Stimulated activated CD8-positive, alpha-beta memory T cell treated with anti-CD3 and anti-CD28 coated beads, Interleukin-12 subunit alpha, Interleukin-12 subunit beta, amount 100 ng/mL, for 24 hours (primary cell): Measurements from ENCODE around the gene DNAJC4.

Experiments used
- DNase-seq: peaks from one replicate; pipeline ENCODE4 v3.0.0-alpha.2; 2020; ENCODE audit errors: extremely low read depth

Gene DNAJC4

GRCh38 chr11:64230171-64230984 is at the start of gene DNAJC4:
Gene DNAJC4 (plus strand): TSS chr11:64230548. CDS start chr11:64230855, 307 bp downstream.
- DNase-seq, result peak; percentile 74

GRCh38 chr11:64180891-64181290 is 49.5 kb upstream of the DNAJC4 start:
- DNase-seq, result no peak

GRCh38 chr11:64181506-64182411 is 48.6 kb upstream of the DNAJC4 start:
- no peak for DNase-seq

GRCh38 chr11:64183890-64184289 is 46.5 kb upstream of the DNAJC4 start:
- no peak for DNase-seq

- DNase-seq, result no peak
These were observed 45.1 kb upstream of the DNAJC4 start for GRCh38 chr11:64185175-64185692.

GRCh38 chr11:64185693-64186491 is 44.5 kb upstream of the DNAJC4 start, which contains the start of gene STIP1:
Gene STIP1 (plus strand): TSS chr11:64186171. CDS start chr11:64186262, 91 bp downstream.
- peak; percentile 93 for DNase-seq

GRCh38 chr11:64186492-64187165 is 43.7 kb upstream of the DNAJC4 start:
- DNase-seq, result no peak

GRCh38 chr11:64192434-64192833 is 37.9 kb upstream of the DNAJC4 start:
- DNase-seq, result no peak

GRCh38 chr11:64196626-64197025 is 33.7 kb upstream of the DNAJC4 start:
- no peak for DNase-seq

- DNase-seq, result no peak
These were observed 31.8 kb upstream of the DNAJC4 start for GRCh38 chr11:64198511-64198910.

- DNase-seq, result no peak
These were observed 28.8 kb upstream of the DNAJC4 start for GRCh38 chr11:64201543-64201942.

- no peak for DNase-seq
These were observed 27.4 kb upstream of the DNAJC4 start for GRCh38 chr11:64202992-64203391.

- DNase-seq, result no peak
These were observed 26.8 kb upstream of the DNAJC4 start for GRCh38 chr11:64203421-64204079.

GRCh38 chr11:64204080-64204440 is 26.3 kb upstream of the DNAJC4 start:
- DNase-seq, result no peak

- no peak for DNase-seq
These were observed 25.8 kb upstream of the DNAJC4 start for GRCh38 chr11:64204464-64204989.

- peak; percentile 58 for DNase-seq
These were observed 23.7 kb upstream of the DNAJC4 start, which contains the start of gene FERMT3 for GRCh38 chr11:64206457-64207255. Gene FERMT3 (plus strand): TSS chr11:64206721. CDS start chr11:64207365, 644 bp downstream.

GRCh38 chr11:64207256-64208085 is 22.9 kb upstream of the DNAJC4 start:
- DNase-seq, result peak; percentile 67

GRCh38 chr11:64208086-64208795 is 22.1 kb upstream of the DNAJC4 start:
- no peak for DNase-seq
